Suprapubic skin (tissue), 3 donors: ENCODE data around the gene CYP39A1.

Experiments used
- POLR2AphosphoS5 ChIP-seq, 3 donors: sonication (generic); formaldehyde crosslinking; IDR thresholded peaks; one replicate each; pipeline ENCODE4 v1.6.1; 2017; ENCODE audit warnings: antibody characterized with exemption in 3 of 3
- TF ChIP-seq, protein P1 (sequence below), 2 donors: fragments of 200-600 bp in 1 of 2; fragments of 450-650 bp in 1 of 2; sonication (generic) in 1 of 2; IDR thresholded peaks; one replicate each; pipeline ENCODE4 v1.5.1; 2016 to 2019; ENCODE audit warnings: antibody characterized with exemption in 2 of 2, mild to moderate bottlenecking in 1 of 2, moderate library complexity in 1 of 2

DNA sequence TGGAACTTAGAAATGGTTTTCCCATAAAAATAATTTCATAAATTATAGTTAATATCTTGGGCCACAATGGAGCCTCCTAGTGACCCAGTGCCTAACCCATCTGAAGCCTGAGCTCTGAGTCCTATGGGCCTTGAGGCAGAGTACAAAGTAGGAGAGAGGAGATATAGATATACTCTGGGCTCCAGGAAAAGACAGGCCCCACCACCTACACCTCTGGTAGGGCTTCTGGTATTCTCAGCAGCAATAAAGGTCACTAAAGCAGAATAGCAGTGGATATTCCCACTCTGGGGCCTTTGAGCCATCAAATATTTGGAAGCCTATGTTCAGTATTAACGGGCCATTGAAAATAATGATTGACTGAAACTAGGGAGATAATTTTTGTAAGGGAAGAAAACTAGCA, 24.1 kb downstream of the CYP39A1 start:
- no peak for TF ChIP-seq POLR2AphosphoS5 (IDR thresholded peaks at IDR 0.05)
- TF ChIP-seq, protein P1, sequence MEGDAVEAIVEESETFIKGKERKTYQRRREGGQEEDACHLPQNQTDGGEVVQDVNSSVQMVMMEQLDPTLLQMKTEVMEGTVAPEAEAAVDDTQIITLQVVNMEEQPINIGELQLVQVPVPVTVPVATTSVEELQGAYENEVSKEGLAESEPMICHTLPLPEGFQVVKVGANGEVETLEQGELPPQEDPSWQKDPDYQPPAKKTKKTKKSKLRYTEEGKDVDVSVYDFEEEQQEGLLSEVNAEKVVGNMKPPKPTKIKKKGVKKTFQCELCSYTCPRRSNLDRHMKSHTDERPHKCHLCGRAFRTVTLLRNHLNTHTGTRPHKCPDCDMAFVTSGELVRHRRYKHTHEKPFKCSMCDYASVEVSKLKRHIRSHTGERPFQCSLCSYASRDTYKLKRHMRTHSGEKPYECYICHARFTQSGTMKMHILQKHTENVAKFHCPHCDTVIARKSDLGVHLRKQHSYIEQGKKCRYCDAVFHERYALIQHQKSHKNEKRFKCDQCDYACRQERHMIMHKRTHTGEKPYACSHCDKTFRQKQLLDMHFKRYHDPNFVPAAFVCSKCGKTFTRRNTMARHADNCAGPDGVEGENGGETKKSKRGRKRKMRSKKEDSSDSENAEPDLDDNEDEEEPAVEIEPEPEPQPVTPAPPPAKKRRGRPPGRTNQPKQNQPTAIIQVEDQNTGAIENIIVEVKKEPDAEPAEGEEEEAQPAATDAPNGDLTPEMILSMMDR (IDR thresholded peaks at IDR 0.05): no peak
